SW480 (cell line): ENCODE results near the gene ZNF396.

ENCODE experiments used
- DNase-seq: peaks from one replicate; pipeline ENCODE4 v3.0.0-alpha.2; 2016; ENCODE audit warnings: low spot score

The ZNF396 gene

DNA sequence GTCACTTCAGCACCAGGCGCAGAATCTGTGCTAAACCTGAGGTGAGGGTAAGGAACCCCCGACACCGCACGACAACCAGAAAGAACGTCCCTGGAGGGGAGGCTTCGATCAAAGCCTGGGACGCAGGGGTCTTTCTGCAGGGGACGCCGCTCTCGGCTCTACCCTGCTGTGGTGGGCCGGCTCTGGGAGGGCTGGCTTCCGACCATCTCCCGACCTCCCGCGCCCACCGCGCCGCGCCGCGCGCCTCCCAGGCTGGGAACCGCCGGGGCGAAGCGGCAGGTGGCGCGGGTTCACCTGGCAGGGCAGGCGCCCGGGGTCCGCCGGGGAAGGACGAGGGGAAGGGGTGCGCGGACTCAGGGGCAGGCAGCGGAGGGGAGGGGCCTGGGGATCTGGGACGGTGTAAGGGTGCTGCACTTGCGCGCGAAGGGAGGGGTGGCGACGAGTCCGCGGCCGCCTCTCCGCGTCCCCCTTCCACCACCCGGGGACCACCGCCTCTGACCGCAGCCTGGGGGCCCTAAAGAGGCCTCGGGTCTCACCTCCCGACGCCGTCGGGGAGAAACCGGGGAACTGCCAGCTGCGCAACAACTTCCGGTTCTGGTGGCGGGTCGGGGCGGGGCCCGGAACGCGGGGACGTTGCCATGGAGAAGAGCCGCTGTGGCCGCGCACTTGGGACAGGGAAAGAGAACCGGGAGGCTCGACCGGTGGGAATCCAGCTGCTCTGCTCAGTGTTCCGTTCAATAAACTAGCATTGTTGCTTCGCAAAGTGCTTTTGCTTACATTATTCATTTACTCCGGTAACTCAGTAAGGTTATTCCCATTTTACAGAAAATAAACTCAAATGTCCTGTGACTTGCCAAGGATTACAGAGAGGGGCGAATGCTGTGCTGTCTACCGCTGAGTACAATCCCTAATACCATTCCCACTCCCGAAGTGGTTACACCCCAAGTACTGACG, at the start of gene ZNF396:
TSS of gene ZNF396 (minus strand) at position 596 of the 954 bp plus-strand sequence. CDS start 3,045 bp downstream, outside the sequence.
- peak; percentile 29 for DNase-seq

GRCh38 chr18:35426786-35427185, 49.6 kb upstream of the ZNF396 start:
- no peak for DNase-seq

DNA sequence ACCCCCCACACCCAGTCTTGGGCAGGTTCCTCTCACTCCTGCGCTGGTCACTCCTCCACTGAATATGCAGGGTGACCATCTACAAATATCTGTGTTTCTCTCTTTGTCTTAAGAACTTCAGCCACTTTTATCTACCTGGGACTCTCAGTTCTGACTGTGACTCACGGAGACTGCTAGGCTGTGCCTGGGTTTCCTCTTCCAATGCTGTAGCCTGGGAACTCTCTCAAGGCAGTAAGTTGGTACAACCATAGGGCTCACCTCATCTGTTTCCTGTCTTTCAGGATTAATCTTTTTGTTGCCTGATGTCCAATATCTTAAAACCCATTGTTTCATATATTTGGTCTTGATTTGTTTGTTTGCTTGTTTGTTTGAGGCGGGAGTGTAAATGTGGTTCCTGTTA, 47.2 kb upstream of the ZNF396 start:
- no peak for DNase-seq

DNA sequence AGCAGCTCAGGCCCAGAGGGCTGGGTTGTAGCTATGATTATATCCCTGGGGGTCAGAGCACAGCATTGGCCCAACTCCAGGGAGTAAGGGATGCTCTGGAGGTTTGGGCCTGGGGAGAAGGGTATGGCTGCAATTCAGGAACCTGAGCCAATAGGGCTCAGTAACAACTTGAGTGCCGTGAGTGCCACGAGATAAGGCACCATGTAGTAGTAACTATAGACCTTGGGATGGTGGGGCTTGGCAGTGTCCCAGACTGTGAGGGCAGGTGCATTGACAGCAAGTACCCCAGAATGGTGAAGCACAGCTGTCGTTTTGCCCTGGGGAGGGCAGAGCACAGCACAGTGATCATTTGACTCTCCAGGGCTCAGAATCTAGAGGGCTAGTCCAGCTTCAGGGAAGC, 45.1 kb upstream of the ZNF396 start:
- no peak for DNase-seq

DNA sequence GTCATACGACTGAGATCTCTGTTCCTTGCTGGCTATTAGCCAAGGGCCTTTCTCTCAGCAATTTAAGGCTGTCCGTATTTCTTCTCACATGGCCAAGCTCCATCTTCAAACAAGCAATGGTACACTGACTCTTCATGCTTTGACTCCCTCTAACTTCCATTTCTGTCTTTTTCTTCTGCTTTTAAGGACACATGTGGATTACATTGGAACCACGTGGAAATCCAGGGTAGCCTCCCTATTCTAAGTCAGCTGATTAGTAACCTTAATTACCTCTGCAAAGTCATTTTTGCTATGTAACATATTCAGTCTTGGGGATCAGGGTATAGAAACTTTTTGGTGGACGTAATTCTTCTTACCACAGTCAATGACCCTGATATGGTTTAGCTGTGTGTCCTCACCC, 41.5 kb upstream of the ZNF396 start:
- no peak for DNase-seq

GRCh38 chr18:35417223-35417622, 40.1 kb upstream of the ZNF396 start:
- no peak for DNase-seq

GRCh38 chr18:35415511-35416073, 38.5 kb upstream of the ZNF396 start:
- no peak for DNase-seq

- no peak for DNase-seq
Measured at GRCh38 chr18:35413163-35413511, 36.0 kb upstream of the ZNF396 start.

GRCh38 chr18:35411625-35412351, 34.7 kb upstream of the ZNF396 start:
- no peak for DNase-seq

- no peak for DNase-seq
Measured at GRCh38 chr18:35410561-35410960, 33.4 kb upstream of the ZNF396 start.

DNA sequence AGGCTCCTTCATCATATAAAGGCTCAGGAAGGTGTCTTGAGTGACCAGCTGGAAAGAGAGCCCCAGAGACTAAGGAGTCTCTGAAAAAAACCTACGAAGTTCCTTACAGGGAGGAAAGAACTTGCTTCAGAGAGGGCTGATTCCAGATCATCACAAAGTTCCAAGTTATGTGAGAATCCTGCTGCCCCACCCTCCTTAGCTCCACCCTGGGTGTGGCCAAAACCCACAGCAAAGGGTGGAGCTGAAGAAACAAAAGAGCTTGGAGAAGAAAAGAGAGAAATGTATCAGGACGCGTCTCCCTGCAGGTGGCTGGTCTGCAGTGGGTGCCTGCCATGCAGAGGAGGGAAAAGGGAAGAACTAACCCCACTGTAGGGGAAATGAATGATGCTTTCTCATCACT, 32.8 kb upstream of the ZNF396 start:
- DNase-seq, result peak; percentile 36

DNA sequence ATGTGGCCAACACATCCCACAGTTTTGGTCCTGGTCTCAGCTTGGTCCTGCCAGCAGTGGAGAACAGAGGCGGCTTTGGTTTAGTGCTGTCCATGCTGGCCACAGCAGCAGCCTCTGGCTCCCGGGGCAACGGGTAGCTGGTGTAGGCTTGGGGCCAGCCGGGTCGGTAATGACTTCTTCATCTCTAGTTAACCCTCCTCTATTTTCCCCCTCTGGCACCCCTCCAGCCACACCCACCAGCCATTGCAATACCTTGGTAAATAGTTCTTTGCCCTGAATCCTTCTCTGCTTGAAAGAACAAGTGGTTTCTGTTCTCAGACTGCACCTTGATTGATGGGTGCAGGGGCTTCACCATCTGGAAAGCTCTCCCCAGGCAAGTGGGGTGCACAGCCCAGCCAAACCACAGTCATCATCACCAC, 31.7 kb upstream of the ZNF396 start:
- DNase-seq, result no peak

DNA sequence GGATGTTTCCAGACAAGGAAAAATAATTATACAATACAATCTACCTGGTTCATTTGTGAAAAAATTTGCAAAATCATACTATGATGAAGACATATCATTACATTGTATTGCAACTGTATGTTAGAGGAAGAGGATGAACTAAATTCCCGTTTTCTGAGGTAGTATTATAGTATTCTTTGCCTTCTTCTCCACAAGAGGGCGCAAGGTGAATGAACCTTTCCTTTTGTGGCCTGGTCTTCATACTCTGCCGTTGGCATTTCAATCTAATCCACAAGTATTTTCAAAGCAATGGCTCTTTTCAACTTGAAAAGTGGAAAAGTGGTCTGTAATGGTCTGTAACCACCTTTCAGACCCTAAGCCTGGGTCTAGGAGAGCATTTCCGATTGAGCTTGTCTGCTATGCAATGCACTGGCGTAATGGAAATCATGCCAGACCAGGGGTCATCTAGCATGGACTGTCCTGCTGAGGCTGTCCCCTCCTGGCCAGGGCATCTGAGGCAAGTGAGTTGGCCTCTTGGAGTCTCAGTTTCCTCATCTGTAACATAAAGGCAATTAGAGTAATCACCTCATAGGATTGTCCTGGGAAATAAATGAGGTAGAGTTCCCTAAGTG, 30.8 kb upstream of the ZNF396 start:
- peak; percentile 67 for DNase-seq

DNA sequence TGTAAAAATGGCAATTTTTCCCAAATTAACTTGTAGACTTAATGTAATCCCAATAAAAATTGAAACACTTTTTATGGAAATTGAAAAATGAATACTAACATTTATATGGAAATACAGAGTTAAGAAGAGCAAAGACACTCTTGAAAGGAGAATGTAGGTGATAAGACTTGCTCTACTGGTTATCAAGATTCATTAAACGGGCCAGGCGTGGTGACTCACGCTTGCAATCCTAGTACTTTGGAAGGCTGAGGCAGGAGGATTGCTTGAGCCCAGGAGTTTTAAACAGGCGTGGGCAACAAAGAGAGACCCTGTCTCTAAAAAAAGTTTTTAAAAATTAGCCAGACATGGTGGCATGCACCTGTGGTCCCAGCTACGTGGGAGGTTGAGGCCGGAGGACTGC, 29.5 kb upstream of the ZNF396 start:
- DNase-seq, result no peak

- no peak for DNase-seq
Measured at GRCh38 chr18:35397976-35398375, 20.8 kb upstream of the ZNF396 start.

DNA sequence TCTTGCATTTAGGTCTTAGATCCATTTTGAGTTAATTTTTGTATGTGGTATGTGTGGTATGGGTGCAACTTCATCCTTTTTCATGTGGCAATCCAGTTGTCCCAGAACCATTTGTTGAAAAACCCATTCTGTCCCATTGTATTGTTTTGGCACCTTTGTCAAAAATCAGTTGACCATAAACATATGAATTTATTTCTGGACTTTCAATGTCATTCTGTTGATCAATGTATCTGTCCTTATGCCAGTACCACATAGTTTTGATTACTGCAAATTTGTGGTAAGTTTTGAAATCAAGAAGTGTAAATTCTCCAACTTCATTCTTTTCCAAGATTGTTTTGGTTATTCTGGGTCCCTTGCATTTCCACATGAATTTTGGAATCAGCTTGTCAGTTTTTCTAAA, 16.6 kb upstream of the ZNF396 start:
- no peak for DNase-seq

GRCh38 chr18:35392375-35392774, 15.2 kb upstream of the ZNF396 start:
- no peak for DNase-seq

GRCh38 chr18:35390951-35391700, 14.0 kb upstream of the ZNF396 start:
- DNase-seq, result no peak

GRCh38 chr18:35389095-35389618, 12.0 kb upstream of the ZNF396 start:
- no peak for DNase-seq

- peak; percentile 28 for DNase-seq
Measured at GRCh38 chr18:35387152-35387571, 10.0 kb upstream of the ZNF396 start.

DNA sequence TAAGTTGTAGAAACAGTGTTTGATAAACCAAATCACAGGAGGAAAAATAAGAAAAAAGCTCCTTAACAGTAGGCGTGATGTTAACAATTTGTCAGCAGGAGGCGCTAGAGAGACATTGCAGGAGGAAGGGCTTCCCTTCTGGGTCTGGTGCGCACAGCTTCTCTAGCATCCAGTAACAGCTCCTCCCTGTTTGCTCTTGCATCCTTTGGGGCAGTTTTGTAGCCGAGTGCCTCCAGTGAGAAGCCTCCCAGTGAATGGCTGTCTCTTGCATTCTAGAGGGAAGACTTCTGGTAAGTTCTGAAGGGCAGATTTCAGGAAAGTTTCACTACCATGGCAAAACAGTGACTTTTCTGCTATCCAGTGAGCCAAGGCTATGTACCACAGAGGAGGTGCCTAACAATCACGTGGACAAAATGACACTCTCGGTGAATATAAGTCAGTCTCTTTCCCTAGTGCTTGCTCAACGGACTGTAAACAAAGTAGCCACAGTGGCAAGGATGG, 9.5 kb upstream of the ZNF396 start:
- DNase-seq, result peak; percentile 52
